ENCODE data around the gene SYTL3.

DNA sequence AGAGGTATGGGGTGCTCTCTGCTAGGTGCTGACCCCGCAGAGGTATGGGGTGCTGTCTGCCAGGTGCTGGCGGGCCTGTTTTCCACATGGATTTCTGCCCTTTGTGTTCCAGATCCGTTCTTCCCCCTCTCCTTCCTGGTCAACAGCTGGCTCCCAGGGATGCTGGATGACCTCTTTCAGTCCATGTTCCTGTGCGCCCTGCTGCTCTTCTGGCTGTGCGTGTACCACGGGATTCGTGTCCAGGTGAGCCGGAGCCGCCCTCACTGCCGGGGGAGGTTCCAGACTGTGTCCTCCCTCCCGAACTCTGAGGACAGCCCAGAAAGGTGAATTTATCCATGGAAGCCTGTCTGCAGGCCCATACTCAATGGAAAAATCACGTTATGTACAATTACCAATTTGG lies 41.6 kb upstream of the SYTL3 start:
- TF ChIP-seq CTCF (IDR thresholded peaks at IDR 0.05) = no peak
- no peak for TF ChIP-seq POLR2A (IDR thresholded peaks at IDR 0.05)

Measured in Peyer's patch (tissue), 4 donors.